Measurements from ENCODE around the gene FLYWCH1.

FLYWCH1 gene

DNA sequence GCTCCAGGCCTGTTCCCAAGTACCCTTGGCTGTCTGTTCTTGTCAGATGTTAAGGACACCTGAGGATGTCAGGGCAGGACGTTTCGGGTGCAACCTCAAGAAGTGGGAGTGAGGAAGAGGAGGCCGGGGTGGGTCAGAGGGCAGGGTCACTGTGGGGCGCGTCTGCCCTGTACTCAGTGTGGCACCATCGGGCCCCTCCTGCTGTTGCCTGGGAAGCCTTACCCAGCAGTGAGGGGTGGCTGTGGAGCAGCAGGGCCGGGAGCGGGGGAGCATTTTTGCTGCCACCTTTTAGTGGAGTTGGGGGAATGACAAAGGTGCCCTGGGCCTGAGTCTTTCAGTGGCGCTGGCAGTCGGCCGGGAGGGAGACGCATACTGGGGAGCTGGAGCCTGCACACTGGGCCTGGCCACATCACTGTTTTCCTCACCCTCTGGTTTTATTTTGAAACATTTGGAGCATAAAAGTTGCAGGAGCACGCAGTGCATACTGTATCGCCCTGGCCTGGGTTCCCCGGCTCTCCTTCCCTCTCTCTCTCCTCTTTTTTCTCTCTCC, 11.1 kb upstream of the FLYWCH1 start:
- no peak for DNase-seq

DNA sequence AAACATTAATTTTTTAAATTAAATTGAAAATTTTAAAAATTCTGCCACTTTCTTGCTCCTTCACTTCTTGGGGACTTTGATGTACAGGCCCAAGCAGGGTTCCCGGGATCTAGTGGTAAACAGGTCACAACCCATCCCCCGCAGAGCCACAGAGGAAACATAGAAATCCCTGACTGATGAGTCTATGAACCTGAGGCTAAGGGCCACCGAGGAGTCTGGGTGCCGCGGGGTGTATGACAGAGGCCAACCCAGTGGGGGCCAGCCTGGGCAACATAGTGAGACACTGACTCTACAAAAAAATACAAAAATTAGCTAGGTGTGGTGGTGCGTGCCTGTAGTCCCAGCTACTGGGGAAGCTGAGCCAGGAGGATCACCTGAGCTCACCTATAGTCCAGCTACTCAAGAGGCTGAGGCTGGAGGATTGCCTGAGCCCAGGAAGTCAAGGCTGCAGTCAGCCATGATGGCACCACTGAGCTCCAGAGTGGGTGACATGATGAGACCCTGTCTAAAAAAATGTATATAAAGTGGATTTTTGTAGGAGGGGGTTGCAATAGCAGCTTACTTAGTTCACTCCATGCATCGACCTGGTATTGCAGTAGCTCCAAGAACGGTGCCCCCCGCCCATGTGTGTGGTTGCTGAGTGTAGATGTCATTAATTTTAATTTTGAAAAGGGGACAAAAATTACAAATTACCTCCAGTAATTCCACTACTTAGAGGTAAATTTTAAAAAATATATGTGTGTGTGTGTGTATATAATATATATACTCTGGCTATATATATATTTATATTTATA, 9.2 kb upstream of the FLYWCH1 start:
- no peak for DNase-seq

GRCh38 chr16:2904100-2904921, 7.4 kb upstream of the FLYWCH1 start:
- DNase-seq, result peak; percentile 81 to 82

- DNase-seq, result no peak
Observed at GRCh38 chr16:2904922-2905240, 6.8 kb upstream of the FLYWCH1 start.

DNA sequence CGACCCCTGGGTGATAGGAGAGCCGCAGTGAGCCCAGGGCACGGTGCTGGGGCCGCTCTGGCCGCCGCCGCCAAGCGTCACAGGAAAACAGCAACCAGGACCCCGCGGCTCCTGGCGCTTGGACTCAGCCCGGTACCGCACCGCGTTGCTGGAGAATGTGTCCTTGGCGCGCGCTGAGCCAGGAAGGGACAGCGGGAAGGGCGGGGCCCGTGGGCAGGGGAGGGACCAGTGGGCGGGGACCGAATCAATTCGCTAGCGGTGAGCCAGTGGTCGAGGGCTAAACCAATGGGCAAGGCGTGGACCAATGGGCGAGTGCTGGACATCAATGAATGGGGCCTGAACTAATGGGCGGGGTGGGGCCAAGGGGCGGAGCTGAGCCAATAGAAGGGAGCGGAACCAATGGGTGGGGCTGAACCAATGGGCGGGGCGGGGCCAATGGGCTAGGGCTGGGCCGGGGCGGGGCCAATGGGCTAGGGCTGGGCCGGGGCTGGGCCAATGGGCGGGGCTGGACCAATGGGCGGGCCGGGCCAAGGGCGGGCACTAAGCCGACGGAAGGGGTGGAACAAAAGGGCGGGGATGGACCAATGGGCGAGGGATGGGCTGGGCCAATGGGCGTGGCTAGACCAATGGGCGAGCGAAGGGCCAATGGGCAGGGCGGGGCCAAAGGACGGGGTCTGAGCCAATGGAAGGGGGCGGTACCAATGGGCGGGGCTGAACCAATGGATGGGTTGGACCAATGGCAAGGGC, 6.3 kb upstream of the FLYWCH1 start:
- DNase-seq, result peak; percentile 95 to 96

DNA sequence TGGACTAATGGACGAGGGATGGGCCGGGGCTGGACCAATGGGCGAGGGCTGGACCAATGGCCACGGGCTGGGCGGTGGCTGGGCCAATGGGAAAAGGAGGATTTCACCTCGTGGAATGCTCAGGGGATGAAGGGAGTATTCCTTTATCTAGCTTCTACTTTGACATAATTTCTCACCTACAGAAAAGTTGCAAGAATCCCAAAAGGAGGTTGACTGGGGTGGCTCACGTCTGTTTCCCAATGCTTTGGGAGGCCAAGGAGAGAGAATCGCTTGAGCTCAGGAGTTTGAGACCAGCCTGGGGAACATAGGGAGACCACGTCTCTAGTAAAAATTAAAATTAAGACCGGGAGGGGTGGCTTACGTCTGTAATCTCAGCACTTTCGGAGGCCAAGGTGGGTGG, 5.7 kb upstream of the FLYWCH1 start:
- DNase-seq, result no peak

DNA sequence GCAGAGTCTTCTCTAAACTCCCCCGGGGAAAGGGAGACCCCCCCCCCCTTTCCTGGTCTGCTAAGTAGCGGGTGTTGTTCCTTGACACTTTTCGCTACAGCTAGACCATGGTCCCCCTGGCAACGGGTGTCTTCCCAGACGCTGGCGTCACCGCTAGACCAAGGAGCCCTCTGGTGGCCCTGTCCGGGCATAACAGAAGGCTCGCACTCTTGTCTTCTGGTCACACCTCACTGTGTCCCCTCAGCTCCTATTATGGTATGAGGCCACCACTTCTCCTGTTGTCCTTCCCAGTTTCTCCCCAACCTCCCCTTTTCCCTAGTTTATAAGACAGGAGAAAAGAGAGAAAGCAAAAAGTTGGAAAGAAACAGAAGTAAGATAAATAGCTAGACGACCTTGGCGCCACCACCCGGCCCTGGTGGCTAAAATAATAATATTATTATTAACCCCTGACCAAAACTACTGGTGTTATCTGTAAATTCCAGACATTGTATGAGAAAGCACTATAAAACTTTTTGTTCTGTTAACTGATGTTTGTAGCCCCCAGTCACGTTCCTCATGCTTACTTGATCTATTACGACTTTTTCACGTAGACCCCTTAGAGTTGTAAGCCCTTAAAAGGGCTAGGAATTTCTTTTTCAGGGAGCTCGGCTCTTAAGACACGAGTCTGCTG, 4.5 kb upstream of the FLYWCH1 start:
- peak; percentile 72 to 80 for DNase-seq

DNA sequence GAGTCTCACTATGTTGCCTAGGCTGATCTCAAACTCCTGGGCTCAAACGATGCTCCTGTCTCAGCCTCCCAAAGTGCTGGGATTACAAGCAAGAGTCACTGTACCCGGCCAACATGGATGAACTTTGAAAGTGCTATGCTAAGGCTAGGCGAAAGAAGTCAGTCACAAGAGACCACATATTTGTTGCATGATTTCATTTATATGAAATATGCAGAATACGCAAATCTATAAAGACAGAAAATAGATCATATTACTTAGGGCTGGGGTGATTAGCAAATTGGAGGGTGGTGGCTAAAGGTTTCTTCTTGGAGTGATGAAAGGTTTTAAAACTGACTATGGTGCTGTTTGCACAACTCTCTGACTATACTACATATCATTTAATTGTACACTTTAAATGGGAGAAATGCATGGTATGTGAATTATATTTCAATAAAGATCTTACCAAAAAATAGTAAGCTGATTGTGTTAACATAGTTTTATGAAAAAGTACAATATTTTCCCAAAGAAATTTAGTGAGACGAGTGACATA, 1.2 kb upstream of the FLYWCH1 start:
- DNase-seq, result no peak

DNA sequence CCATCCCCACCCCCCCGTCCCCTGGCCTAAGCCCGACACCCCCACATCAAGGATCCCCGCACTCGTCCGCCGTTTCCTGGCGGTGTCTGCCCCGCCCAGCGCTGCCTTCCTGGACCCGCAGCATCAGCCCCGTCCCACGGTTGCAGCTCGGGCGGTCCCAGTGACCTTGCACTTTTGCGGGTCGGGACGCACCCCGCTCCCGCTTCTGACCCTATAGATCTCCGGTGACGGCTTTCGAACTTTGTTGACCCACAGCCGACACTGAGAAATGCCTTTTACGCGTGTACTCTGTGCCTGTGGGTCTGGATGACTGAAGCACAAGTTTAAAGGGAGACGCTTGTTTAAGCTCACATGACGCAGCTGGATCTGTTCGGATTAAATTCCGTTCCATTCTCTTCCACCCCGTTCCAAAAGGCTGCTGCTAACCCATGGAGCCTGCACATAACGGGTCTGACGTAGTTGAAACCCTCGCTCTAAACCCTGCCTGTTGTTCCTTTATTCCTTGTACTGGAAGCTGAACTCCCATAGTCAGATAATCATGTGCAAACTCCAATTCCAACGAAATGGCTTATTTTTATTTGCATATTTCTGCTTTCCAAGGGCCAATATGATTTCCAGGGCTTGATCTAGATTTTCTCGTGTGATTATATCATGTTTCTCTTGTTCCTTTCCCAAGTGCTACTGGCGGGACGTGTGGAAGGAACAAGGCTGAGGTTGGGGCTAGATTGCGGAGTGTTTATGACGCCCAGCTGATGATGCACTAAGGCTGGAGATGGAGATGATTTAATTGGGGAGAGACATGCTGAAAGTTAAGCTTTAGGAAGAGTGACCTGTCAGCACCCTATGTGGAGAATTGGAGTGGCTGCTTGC, 834 bp downstream of the FLYWCH1 start:
- DNase-seq, result peak in 1 of 2 donors; percentile 31

GRCh38 chr16:2913603-2914002, 1.9 kb downstream of the FLYWCH1 start:
- no peak for DNase-seq

DNA sequence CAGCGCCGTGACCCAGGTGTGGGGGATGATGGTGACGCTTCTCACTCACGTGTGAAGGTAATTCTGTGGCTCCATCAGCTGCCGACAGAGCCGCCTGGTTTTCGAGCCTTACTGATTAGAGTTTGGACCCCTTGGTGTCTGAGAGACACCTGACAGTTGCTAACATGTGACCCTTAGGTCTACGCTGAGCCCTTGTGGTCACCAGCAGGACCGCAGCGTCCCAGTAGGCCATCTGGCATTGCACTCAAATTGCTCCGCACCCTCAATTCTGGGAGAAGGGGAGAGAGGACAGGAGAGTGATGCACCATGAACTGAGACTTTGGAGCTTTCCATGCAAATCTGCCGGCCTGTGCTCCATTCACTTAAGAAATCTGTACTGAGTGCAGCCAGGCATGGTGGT, 2.5 kb downstream of the FLYWCH1 start:
- no peak for DNase-seq

DNA sequence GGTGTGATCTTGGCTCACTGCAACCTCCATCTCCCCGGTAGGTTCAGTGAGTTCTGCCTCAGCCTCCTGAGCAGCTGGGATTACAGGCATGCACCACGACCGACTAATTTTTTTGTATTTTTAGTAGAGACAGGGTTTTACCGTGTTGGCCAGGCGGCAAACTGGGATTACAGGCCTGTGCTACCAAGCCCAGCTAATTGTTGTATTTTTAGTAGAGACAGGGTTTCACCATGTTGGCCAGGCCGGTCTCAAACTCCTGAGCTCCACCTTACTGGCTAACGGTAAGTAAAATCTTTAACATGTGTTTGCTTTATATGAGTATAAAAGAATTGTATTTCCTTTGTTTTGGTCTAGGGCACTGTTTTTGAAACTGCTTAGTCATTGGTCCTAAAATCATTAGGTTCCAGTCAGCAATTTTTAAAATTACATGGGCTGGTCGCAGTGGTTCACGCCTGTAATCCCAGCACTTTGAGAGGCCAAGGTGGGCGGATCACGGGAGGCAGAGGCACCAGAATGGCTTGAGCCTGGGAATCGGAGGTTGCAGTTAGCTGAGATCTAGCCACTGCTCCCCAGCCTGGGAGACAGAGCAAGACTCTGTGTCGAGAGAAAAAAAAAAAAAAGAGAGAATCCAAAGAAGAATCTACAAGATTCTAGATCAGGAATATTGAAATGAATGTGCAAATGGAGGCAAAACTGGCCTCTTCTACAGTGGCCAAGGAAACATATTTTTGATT, 3.6 kb downstream of the FLYWCH1 start:
- no peak for DNase-seq

GRCh38 chr16:2919511-2920255, 8.0 kb downstream of the FLYWCH1 start:
- DNase-seq, result peak; percentile 66 to 78

GRCh38 chr16:2923481-2923880, 11.8 kb downstream of the FLYWCH1 start:
- DNase-seq, result no peak

GRCh38 chr16:2924901-2925755, 13.4 kb downstream of the FLYWCH1 start:
- DNase-seq, result no peak

GRCh38 chr16:2925951-2926649, 14.4 kb downstream of the FLYWCH1 start:
- no peak for DNase-seq

- no peak for DNase-seq
Observed at GRCh38 chr16:2926650-2926999, 14.9 kb downstream of the FLYWCH1 start.

- peak; percentile 89 to 91 for DNase-seq
Observed at GRCh38 chr16:2927010-2927646, 15.4 kb downstream of the FLYWCH1 start.

Measured in CD4-positive, alpha-beta T cell treated with Interleukin-4 for 1 hour (primary cell).